ENCODE results near the gene TRIM29.

- no peak for TF ChIP-seq CTCF (conservative IDR thresholded peaks at IDR 0.05; ENCODE audit: low read depth in 2 of 2)
- TF ChIP-seq POLR2AphosphoS5 (IDR thresholded peaks at IDR 0.05; ENCODE audit: low read depth): no peak
- TF ChIP-seq CREB1 (CRISPR knock-in tag; IDR thresholded peaks at IDR 0.05; ENCODE audit: low read depth): no peak
- no peak for TF ChIP-seq EZH2 (IDR thresholded peaks at IDR 0.05; ENCODE audit: low read depth, unreplicated experiment)
- TF ChIP-seq EZH2phosphoT487 (IDR thresholded peaks at IDR 0.05; ENCODE audit: unreplicated experiment): no peak
- TF ChIP-seq, protein P1, sequence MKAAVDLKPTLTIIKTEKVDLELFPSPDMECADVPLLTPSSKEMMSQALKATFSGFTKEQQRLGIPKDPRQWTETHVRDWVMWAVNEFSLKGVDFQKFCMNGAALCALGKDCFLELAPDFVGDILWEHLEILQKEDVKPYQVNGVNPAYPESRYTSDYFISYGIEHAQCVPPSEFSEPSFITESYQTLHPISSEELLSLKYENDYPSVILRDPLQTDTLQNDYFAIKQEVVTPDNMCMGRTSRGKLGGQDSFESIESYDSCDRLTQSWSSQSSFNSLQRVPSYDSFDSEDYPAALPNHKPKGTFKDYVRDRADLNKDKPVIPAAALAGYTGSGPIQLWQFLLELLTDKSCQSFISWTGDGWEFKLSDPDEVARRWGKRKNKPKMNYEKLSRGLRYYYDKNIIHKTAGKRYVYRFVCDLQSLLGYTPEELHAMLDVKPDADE (IDR thresholded peaks at IDR 0.05): no peak
- TF ChIP-seq ZNF114 (CRISPR knock-in tag; IDR thresholded peaks at IDR 0.05): no peak
- TF ChIP-seq JUNB (IDR thresholded peaks at IDR 0.05; ENCODE audit: unreplicated experiment): no peak
- no peak for TF ChIP-seq ZNF331 (CRISPR knock-in tag; IDR thresholded peaks at IDR 0.05; ENCODE audit: low read depth)
- TF ChIP-seq, protein P2, sequence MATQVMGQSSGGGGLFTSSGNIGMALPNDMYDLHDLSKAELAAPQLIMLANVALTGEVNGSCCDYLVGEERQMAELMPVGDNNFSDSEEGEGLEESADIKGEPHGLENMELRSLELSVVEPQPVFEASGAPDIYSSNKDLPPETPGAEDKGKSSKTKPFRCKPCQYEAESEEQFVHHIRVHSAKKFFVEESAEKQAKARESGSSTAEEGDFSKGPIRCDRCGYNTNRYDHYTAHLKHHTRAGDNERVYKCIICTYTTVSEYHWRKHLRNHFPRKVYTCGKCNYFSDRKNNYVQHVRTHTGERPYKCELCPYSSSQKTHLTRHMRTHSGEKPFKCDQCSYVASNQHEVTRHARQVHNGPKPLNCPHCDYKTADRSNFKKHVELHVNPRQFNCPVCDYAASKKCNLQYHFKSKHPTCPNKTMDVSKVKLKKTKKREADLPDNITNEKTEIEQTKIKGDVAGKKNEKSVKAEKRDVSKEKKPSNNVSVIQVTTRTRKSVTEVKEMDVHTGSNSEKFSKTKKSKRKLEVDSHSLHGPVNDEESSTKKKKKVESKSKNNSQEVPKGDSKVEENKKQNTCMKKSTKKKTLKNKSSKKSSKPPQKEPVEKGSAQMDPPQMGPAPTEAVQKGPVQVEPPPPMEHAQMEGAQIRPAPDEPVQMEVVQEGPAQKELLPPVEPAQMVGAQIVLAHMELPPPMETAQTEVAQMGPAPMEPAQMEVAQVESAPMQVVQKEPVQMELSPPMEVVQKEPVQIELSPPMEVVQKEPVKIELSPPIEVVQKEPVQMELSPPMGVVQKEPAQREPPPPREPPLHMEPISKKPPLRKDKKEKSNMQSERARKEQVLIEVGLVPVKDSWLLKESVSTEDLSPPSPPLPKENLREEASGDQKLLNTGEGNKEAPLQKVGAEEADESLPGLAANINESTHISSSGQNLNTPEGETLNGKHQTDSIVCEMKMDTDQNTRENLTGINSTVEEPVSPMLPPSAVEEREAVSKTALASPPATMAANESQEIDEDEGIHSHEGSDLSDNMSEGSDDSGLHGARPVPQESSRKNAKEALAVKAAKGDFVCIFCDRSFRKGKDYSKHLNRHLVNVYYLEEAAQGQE (IDR thresholded peaks at IDR 0.05; ENCODE audit: unreplicated experiment): no peak
- no peak for TF ChIP-seq NANOG (IDR thresholded peaks at IDR 0.05; ENCODE audit: borderline replicate concordance)
- TF ChIP-seq STAT1 (IDR thresholded peaks at IDR 0.05; ENCODE audit: unreplicated experiment): no peak
Measured at GRCh38 chr11:120065876-120066275, 72.0 kb downstream of the TRIM29 start.
